H9 (cell line): ENCODE results near the gene C4orf46. TPM values are rescaled to one million over a fixed set of nuclear protein-coding genes. Genes with fewer than 3 reads are reported as not detected.

Experiments
- DNase-seq: peaks from one replicate; pipeline ENCODE4 v3.0.0-alpha.2; 2017
- H2AFZ ChIP-seq: one replicate; pipeline ENCODE4 v1.6.1; 2013; ENCODE audit warnings: mild to moderate bottlenecking, low read length, control low read depth, moderate library complexity
- H2AK5ac ChIP-seq: 2 replicates; pipeline ENCODE4 v1.6.1; 2013; ENCODE audit warnings: low read length, control low read depth, mixed read lengths; ENCODE audit not compliant: insufficient read length
- H2BK120ac ChIP-seq: one replicate; pipeline ENCODE4 v1.6.1; 2013; ENCODE audit warnings: low read depth, mild to moderate bottlenecking, low read length, control low read depth, inconsistent platforms; ENCODE audit not compliant: poor library complexity, severe bottlenecking
- H2BK12ac ChIP-seq: 2 replicates; pipeline ENCODE4 v1.6.1; 2013; ENCODE audit warnings: low read length, control low read depth, mixed read lengths, low read depth; ENCODE audit not compliant: insufficient read length
- H2BK15ac ChIP-seq: 2 replicates; pipeline ENCODE4 v1.6.1; 2013; ENCODE audit warnings: low read depth, low read length, control low read depth
- H2BK20ac ChIP-seq: one replicate; pipeline ENCODE4 v1.6.1; 2013; ENCODE audit warnings: low read depth, mild to moderate bottlenecking, low read length, control low read depth, inconsistent platforms; ENCODE audit not compliant: poor library complexity, severe bottlenecking
- H2BK5ac ChIP-seq: 2 replicates; pipeline ENCODE4 v1.6.1; 2013; ENCODE audit warnings: low read length, control low read depth, mixed read lengths; ENCODE audit not compliant: insufficient read length
- H3K14ac ChIP-seq: 2 replicates; pipeline ENCODE4 v1.6.1; 2013; ENCODE audit warnings: low read length, control low read depth; ENCODE audit not compliant: insufficient read depth
- H3K18ac ChIP-seq: 2 replicates; pipeline ENCODE4 v1.6.1; 2013; ENCODE audit warnings: low read depth, mild to moderate bottlenecking, mixed read lengths, low read length, control low read depth; ENCODE audit not compliant: insufficient read length
- H3K23ac ChIP-seq: 2 replicates; pipeline ENCODE4 v1.6.1; 2013; ENCODE audit warnings: low read length, control low read depth, mixed read lengths, low read depth; ENCODE audit not compliant: insufficient read length
- H3K23me2 ChIP-seq: 2 replicates; pipeline ENCODE4 v1.6.1; 2013; ENCODE audit warnings: low read depth, mild to moderate bottlenecking, mixed read lengths, low read length, control low read depth; ENCODE audit not compliant: insufficient read length, poor library complexity, severe bottlenecking
- H3K27ac ChIP-seq: 2 replicates; pipeline ENCODE4 v1.5.1; 2013; ENCODE audit warnings: low read length, control low read depth, mixed read lengths, low read depth; ENCODE audit not compliant: insufficient read length
- H3K27me3 ChIP-seq: 2 replicates; pipeline ENCODE4 v1.6.1; 2013; ENCODE audit warnings: low read length, control low read depth, inconsistent platforms; ENCODE audit not compliant: insufficient read depth
- H3K4ac ChIP-seq: 2 replicates; pipeline ENCODE4 v1.6.1; 2013; ENCODE audit warnings: low read depth, mild to moderate bottlenecking, control low read depth, inconsistent platforms, low read length, moderate library complexity
- H3K4me1 ChIP-seq: 2 replicates; pipeline ENCODE4 v1.6.1; 2013; ENCODE audit warnings: low read length, control low read depth, inconsistent platforms; ENCODE audit not compliant: insufficient read depth
- H3K4me2 ChIP-seq: 2 replicates; pipeline ENCODE4 v1.6.1; 2013; ENCODE audit warnings: low read length, control low read depth, mixed read lengths; ENCODE audit not compliant: insufficient read length, insufficient read depth
- H3K56ac ChIP-seq: 2 replicates; pipeline ENCODE4 v1.6.1; 2013; ENCODE audit warnings: low read depth, mild to moderate bottlenecking, mixed read lengths, low read length, control low read depth; ENCODE audit not compliant: insufficient read length
- H3K79me1 ChIP-seq: 2 replicates; pipeline ENCODE4 v1.6.1; 2013; ENCODE audit warnings: low read depth, mild to moderate bottlenecking, moderate library complexity, low read length, control low read depth, inconsistent platforms; ENCODE audit not compliant: insufficient read depth, poor library complexity, severe bottlenecking
- H3K79me2 ChIP-seq: 2 replicates; pipeline ENCODE4 v1.6.1; 2013; ENCODE audit warnings: low read length, control low read depth, inconsistent platforms; ENCODE audit not compliant: insufficient read depth
- H3K9ac ChIP-seq: 2 replicates; pipeline ENCODE4 v1.6.1; 2013; ENCODE audit warnings: low read length, control low read depth, mixed read lengths; ENCODE audit not compliant: insufficient read length; ENCODE audit errors: extremely low read depth
- H3K9me3 ChIP-seq: one replicate; pipeline ENCODE4 v1.6.1; 2013; ENCODE audit warnings: low read depth, low read length, inconsistent platforms; ENCODE audit not compliant: control insufficient read depth
- H3T11ph ChIP-seq: one replicate; pipeline ENCODE4 v1.6.1; 2013; ENCODE audit warnings: mild to moderate bottlenecking, low read length, control low read depth, inconsistent platforms
- H4K20me1 ChIP-seq: one replicate; pipeline ENCODE4 v1.6.1; 2013; ENCODE audit not compliant: control insufficient read depth, insufficient read length, insufficient read depth
- H4K5ac ChIP-seq: 2 replicates; pipeline ENCODE4 v1.6.1; 2013; ENCODE audit warnings: low read depth, mild to moderate bottlenecking, mixed read lengths, low read length, control low read depth; ENCODE audit not compliant: insufficient read length
- H4K8ac ChIP-seq: replicated peaks from 2 replicates; pipeline ENCODE4 v1.6.1; 2013; ENCODE audit warnings: low read length, control low read depth, mixed read lengths, low read depth; ENCODE audit not compliant: insufficient read length
- H4K91ac ChIP-seq: 2 replicates; pipeline ENCODE4 v1.6.1; 2013; ENCODE audit warnings: low read depth, mild to moderate bottlenecking, moderate library complexity, mixed read lengths, low read length, control low read depth; ENCODE audit not compliant: insufficient read length
- H3K27ac Mint-ChIP-seq, 3 experiments: 2 replicates in 2 of 3; 3 replicates in 1 of 3; pipeline ENCODE4 v1.8.0; 2020 to 2021; ENCODE audit warnings: mixed read lengths in 3 of 3, mild to moderate bottlenecking in 1 of 3, moderate library complexity in 1 of 3
- H3K27me3 Mint-ChIP-seq: 2 replicates; pipeline ENCODE4 v1.8.0; 2021; ENCODE audit warnings: low read depth, mild to moderate bottlenecking, moderate library complexity, mixed read lengths
- H3K36me3 Mint-ChIP-seq, 3 experiments: 2 replicates in 2 of 3; 3 replicates in 1 of 3; pipeline ENCODE4 v1.8.0; 2020 to 2021; ENCODE audit warnings: low read depth in 3 of 3, mixed read lengths in 3 of 3; ENCODE audit not compliant: insufficient read depth in 1 of 3
- H3K4me1 Mint-ChIP-seq, 2 experiments: 2 replicates each; pipeline ENCODE4 v1.8.0; 2020; ENCODE audit warnings: mixed read lengths in 2 of 2
- H3K4me3 Mint-ChIP-seq, 2 experiments: 2 replicates in 1 of 2; 3 replicates in 1 of 2; pipeline ENCODE4 v1.8.0; 2020 to 2021; ENCODE audit warnings: mild to moderate bottlenecking in 2 of 2, mixed read lengths in 2 of 2, moderate library complexity in 1 of 2
- H3K9me3 Mint-ChIP-seq, 2 experiments: 2 replicates in 1 of 2; 3 replicates in 1 of 2; pipeline ENCODE4 v1.8.0; 2020; ENCODE audit warnings: mild to moderate bottlenecking in 2 of 2, mixed read lengths in 2 of 2, moderate library complexity in 1 of 2
- CTCF ChIP-seq: fragments of 200-600 bp; sonication (generic); conservative IDR thresholded peaks from 3 replicates; pipeline ENCODE4 v1.8.0; 2021; ENCODE audit warnings: antibody characterized with exemption, mild to moderate bottlenecking
- WGBS: extraction: QIAGEN DNeasy Blood & Tissue Kit; methylation state at CpG from one replicate; pipeline ENCODE4 v1.1.7; 2013; ENCODE audit warnings: missing lambda C conversion rate, low lambda C conversion rate, mixed read lengths; ENCODE audit not compliant: insufficient read length; ENCODE audit errors: extremely low coverage; 5-methylcytosine and 5-hydroxymethylcytosine counted together
- total RNA-seq: library from RNA; stranded (reverse); gene quantifications from 2 replicates; pipeline ENCODE4 v1.2.1, GENCODE V29; 2021

Gene C4orf46
- total RNA-seq, 1 experiment from 2014 or later: 19.6 TPM

- TF ChIP-seq CTCF: no peak
- Mint-ChIP-seq H3K4me1 (peaks cover 38 to 39% of the 10 kb centered on the region in 2 experiments), H3K4me3 (no peak overlapping the region), H3K9me3 (peaks cover 4 to 8% of the 10 kb centered on the region in 2 experiments), H3K36me3 (peaks cover 2 to 12% (median 5%) of the 10 kb centered on the region in 3 experiments; a peak in 2 of 7 replicates), H3K27me3 (peaks cover 6% of the 10 kb centered on the region), H3K27ac (peak overlapping the region in 1 of 3 experiments; percentile 58; a peak in 1 of 7 replicates)
- Histone ChIP-seq H3K18ac (no peak overlapping the region), H2BK12ac (no peak overlapping the region), H3K79me1 (no peaks in the 10 kb centered on the region), H2BK120ac (no peak overlapping the region), H2AK5ac (no peak overlapping the region), H2BK20ac (no peak overlapping the region), H4K91ac (no peak overlapping the region), H2BK5ac (no peak overlapping the region), H3K23me2 (no peaks in the 10 kb centered on the region), H3K27ac (no peak overlapping the region), H2BK15ac (no peak overlapping the region), H3K4me1 (peaks cover 3% of the 10 kb centered on the region; the same call in 1 of the 2 replicates), H3K4me2 (no peak overlapping the region), H3K27me3 (no peaks in the 10 kb centered on the region), H3K9me3 (no peaks in the 10 kb centered on the region), H3T11ph (no peak overlapping the region), H3K14ac (no peak overlapping the region), H3K9ac (no peak overlapping the region), H2AFZ (no peak overlapping the region), H3K56ac (no peak overlapping the region), H3K79me2 (no peaks in the 10 kb centered on the region), H3K23ac (no peak overlapping the region), H4K20me1 (no peaks in the 10 kb centered on the region), H4K8ac (no peak overlapping the region), H3K4ac (no peak overlapping the region), H4K5ac (no peak overlapping the region)
- no peak for DNase-seq
- WGBS: no CpG with 5 or more reads among the region's 1 CpG
Measured at GRCh38 chr4:158656439-158656838, 15.2 kb downstream of the C4orf46 start.
